ENCODE data around the gene CCDC97.

GRCh38 chr19:41311072-41311471 lies 1.1 kb downstream of the CCDC97 start:
- TF ChIP-seq, protein P1, sequence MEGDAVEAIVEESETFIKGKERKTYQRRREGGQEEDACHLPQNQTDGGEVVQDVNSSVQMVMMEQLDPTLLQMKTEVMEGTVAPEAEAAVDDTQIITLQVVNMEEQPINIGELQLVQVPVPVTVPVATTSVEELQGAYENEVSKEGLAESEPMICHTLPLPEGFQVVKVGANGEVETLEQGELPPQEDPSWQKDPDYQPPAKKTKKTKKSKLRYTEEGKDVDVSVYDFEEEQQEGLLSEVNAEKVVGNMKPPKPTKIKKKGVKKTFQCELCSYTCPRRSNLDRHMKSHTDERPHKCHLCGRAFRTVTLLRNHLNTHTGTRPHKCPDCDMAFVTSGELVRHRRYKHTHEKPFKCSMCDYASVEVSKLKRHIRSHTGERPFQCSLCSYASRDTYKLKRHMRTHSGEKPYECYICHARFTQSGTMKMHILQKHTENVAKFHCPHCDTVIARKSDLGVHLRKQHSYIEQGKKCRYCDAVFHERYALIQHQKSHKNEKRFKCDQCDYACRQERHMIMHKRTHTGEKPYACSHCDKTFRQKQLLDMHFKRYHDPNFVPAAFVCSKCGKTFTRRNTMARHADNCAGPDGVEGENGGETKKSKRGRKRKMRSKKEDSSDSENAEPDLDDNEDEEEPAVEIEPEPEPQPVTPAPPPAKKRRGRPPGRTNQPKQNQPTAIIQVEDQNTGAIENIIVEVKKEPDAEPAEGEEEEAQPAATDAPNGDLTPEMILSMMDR (conservative IDR thresholded peaks at IDR 0.05; ENCODE audit: low read length): no peak
- no peak for TF ChIP-seq EZH2phosphoT487 (IDR thresholded peaks at IDR 0.05; ENCODE audit: borderline replicate concordance, low read depth, low read length)
